WTC11 (cell line): ENCODE measurements around the gene ABL1. TPM values are rescaled to one million over a fixed set of nuclear protein-coding genes. Genes with fewer than 3 reads are reported as not detected.

Source experiments
- ATAC-seq: fragments of 200-7000 bp; cut with Tn5 transposase; 2 replicates; pipeline ENCODE4 v1.10.0; 2021; ENCODE audit warnings: mild to moderate bottlenecking, moderate library complexity
- CTCF ChIA-PET: fragments of 300-600 bp; sonication (Branson Sonifier 250); formaldehyde crosslinking; loops from one replicate; lab custom pipeline; 2021; ENCODE audit warnings: antibody characterized with exemption; lab: Charles Lee
- POLR2A ChIA-PET: fragments of 350-600 bp; sonication (Branson Sonifier 250); formaldehyde crosslinking; loops from one replicate; lab custom pipeline; 2021; ENCODE audit warnings: antibody characterized with exemption; lab: Charles Lee
- DNase-seq: peaks from one replicate; pipeline ENCODE4 v3.0.0; 2021; ENCODE audit warnings: low spot score
- H3K27ac Mint-ChIP-seq: 2 replicates; pipeline ENCODE4 v1.8.0; 2021; ENCODE audit warnings: mixed read lengths
- H3K27me3 Mint-ChIP-seq: 2 replicates; pipeline ENCODE4 v1.8.0; 2021; ENCODE audit warnings: low read depth, mild to moderate bottlenecking, moderate library complexity, mixed read lengths
- H3K36me3 Mint-ChIP-seq: 2 replicates; pipeline ENCODE4 v1.8.0; 2021; ENCODE audit warnings: mixed read lengths
- H3K4me1 Mint-ChIP-seq: 2 replicates; pipeline ENCODE4 v1.8.0; 2022; ENCODE audit warnings: mixed read lengths
- H3K4me3 Mint-ChIP-seq: 2 replicates; pipeline ENCODE4 v1.8.0; 2021; ENCODE audit warnings: mild to moderate bottlenecking, moderate library complexity, mixed read lengths
- H3K9me3 Mint-ChIP-seq: 2 replicates; pipeline ENCODE4 v1.8.0; 2021; ENCODE audit warnings: mixed read lengths
- ELF4 ChIP-seq: sonication (generic); formaldehyde crosslinking; IDR thresholded peaks from 2 replicates; pipeline ENCODE4 v1.8.1; 2022; ENCODE audit warnings: low read depth, mild to moderate bottlenecking, moderate library complexity, missing genetic modification reagents
- ESRRA ChIP-seq: sonication (generic); formaldehyde crosslinking; IDR thresholded peaks from 2 replicates; pipeline ENCODE4 v1.8.1; 2022; ENCODE audit warnings: mild to moderate bottlenecking, missing genetic modification reagents, borderline replicate concordance
- FOXK1 ChIP-seq: sonication (generic); formaldehyde crosslinking; IDR thresholded peaks from 2 replicates; pipeline ENCODE4 v1.8.0; 2022; ENCODE audit warnings: mild to moderate bottlenecking, moderate library complexity, missing genetic modification reagents
- HMGA2 ChIP-seq: fragments of 250-450 bp; sonication (Bioruptor Pico); IDR thresholded peaks from 2 replicates; pipeline ENCODE4 v1.4.0; 2021; ENCODE audit warnings: mild to moderate bottlenecking, moderate library complexity
- KAT7 ChIP-seq: sonication (generic); formaldehyde crosslinking; IDR thresholded peaks from 2 replicates; pipeline ENCODE4 v1.8.1; 2023; ENCODE audit warnings: missing genetic modification reagents, mild to moderate bottlenecking, borderline replicate concordance
- NFYB ChIP-seq: sonication (generic); formaldehyde crosslinking; conservative IDR thresholded peaks from 2 replicates; pipeline ENCODE4 v1.8.0; 2022; ENCODE audit warnings: low read depth, missing genetic modification reagents
- NR2C2 ChIP-seq: sonication (generic); formaldehyde crosslinking; IDR thresholded peaks from 2 replicates; pipeline ENCODE4 v1.8.0; 2022; ENCODE audit warnings: mild to moderate bottlenecking, missing genetic modification reagents
- OVOL2 ChIP-seq: fragments of 250-450 bp; sonication (Bioruptor Pico); IDR thresholded peaks from 2 replicates; pipeline ENCODE4 v1.9.0; 2021; ENCODE audit warnings: mild to moderate bottlenecking, borderline replicate concordance
- ZNF232 ChIP-seq: sonication (generic); formaldehyde crosslinking; IDR thresholded peaks from 2 replicates; pipeline ENCODE4 v1.8.0; 2022; ENCODE audit warnings: mild to moderate bottlenecking, missing genetic modification reagents
- total RNA-seq: library from RNA; stranded (reverse); gene quantifications from 3 replicates; pipeline ENCODE4 v1.2.3, GENCODE V29; 2021
- TF ChIP-seq, protein P1 (sequence below): sonication (generic); formaldehyde crosslinking; IDR thresholded peaks from 2 replicates; pipeline ENCODE4 v1.8.1; 2023; ENCODE audit warnings: mild to moderate bottlenecking, moderate library complexity, missing genetic modification reagents
- TF ChIP-seq, protein P2 (sequence below): sonication (generic); formaldehyde crosslinking; IDR thresholded peaks from 2 replicates; pipeline ENCODE4 v1.8.1; 2022; ENCODE audit warnings: low read depth, mild to moderate bottlenecking, moderate library complexity, missing genetic modification reagents, borderline replicate concordance
- TF ChIP-seq, protein P3 (sequence below): sonication (generic); formaldehyde crosslinking; IDR thresholded peaks from 2 replicates; pipeline ENCODE4 v1.8.1; 2023; ENCODE audit warnings: mild to moderate bottlenecking, missing genetic modification reagents, borderline replicate concordance
- TF ChIP-seq, protein P4 (sequence below): fragments of 250-450 bp; sonication (Bioruptor Pico); IDR thresholded peaks from 2 replicates; pipeline ENCODE4 v1.9.0; 2021; ENCODE audit warnings: mild to moderate bottlenecking
- TF ChIP-seq, protein P5 (sequence below): sonication (generic); formaldehyde crosslinking; IDR thresholded peaks from 2 replicates; pipeline ENCODE4 v1.8.1; 2023; ENCODE audit warnings: mild to moderate bottlenecking, missing genetic modification reagents, moderate library complexity
- TF ChIP-seq, protein P6 (sequence below): sonication (generic); formaldehyde crosslinking; IDR thresholded peaks from 2 replicates; pipeline ENCODE4 v1.8.1; 2022; ENCODE audit warnings: low read depth, missing genetic modification reagents, borderline replicate concordance
- TF ChIP-seq, protein P7 (sequence below): fragments of 200-600 bp; IDR thresholded peaks from 2 replicates; pipeline ENCODE4 v1.8.0; 2022; ENCODE audit warnings: antibody characterized with exemption

Gene ABL1
- total RNA-seq, 1 experiment from 2014 or later: 104 TPM

DNA sequence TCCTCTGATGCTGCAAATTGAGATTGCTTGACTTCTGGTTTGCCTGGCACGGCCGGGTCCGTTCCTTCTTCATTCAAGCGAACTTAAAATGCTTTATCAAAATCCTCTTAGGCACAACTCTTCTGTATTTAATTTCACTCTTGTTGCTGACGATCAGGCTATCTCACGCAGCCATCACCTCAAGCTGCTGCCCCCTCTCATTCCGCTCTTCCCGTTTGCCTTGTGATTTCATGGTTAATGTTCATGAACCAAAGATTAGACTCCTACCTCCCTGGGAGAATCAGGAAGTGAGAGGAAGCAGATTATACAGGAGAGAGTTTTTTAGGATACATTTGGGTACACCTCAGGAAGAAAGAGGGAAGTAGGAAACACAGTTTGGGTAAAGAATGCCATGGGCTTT, 38.9 kb downstream of the ABL1 start:
- no peak overlapping the region for H3K27ac Mint-ChIP-seq
- no peak overlapping the region for H3K4me3 Mint-ChIP-seq
- no peaks in the 10 kb centered on the region for H3K9me3 Mint-ChIP-seq
- no peak for DNase-seq
- POLR2A ChIA-PET: no interaction called here
- TF ChIP-seq NR2C2 (no peak), NFYB (CRISPR knock-in tag) (no peak), KAT7 (no peak), FOXK1 (CRISPR knock-in tag) (no peak), ELF4 (no peak), OVOL2 (CRISPR knock-in tag) (no peak), ZNF232 (CRISPR knock-in tag) (no peak), HMGA2 (CRISPR knock-in tag) (no peak), ESRRA (no peak)
- TF ChIP-seq, protein P1, sequence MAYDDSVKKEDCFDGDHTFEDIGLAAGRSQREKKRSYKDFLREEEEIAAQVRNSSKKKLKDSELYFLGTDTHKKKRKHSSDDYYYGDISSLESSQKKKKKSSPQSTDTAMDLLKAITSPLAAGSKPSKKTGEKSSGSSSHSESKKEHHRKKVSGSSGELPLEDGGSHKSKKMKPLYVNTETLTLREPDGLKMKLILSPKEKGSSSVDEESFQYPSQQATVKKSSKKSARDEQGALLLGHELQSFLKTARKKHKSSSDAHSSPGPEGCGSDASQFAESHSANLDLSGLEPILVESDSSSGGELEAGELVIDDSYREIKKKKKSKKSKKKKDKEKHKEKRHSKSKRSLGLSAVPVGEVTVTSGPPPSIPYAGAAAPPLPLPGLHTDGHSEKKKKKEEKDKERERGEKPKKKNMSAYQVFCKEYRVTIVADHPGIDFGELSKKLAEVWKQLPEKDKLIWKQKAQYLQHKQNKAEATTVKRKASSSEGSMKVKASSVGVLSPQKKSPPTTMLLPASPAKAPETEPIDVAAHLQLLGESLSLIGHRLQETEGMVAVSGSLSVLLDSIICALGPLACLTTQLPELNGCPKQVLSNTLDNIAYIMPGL (CRISPR knock-in tag): no peak
- TF ChIP-seq, protein P2, sequence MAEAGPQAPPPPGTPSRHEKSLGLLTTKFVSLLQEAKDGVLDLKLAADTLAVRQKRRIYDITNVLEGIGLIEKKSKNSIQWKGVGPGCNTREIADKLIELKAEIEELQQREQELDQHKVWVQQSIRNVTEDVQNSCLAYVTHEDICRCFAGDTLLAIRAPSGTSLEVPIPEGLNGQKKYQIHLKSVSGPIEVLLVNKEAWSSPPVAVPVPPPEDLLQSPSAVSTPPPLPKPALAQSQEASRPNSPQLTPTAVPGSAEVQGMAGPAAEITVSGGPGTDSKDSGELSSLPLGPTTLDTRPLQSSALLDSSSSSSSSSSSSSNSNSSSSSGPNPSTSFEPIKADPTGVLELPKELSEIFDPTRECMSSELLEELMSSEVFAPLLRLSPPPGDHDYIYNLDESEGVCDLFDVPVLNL (CRISPR knock-in tag): no peak
- TF ChIP-seq, protein P3, sequence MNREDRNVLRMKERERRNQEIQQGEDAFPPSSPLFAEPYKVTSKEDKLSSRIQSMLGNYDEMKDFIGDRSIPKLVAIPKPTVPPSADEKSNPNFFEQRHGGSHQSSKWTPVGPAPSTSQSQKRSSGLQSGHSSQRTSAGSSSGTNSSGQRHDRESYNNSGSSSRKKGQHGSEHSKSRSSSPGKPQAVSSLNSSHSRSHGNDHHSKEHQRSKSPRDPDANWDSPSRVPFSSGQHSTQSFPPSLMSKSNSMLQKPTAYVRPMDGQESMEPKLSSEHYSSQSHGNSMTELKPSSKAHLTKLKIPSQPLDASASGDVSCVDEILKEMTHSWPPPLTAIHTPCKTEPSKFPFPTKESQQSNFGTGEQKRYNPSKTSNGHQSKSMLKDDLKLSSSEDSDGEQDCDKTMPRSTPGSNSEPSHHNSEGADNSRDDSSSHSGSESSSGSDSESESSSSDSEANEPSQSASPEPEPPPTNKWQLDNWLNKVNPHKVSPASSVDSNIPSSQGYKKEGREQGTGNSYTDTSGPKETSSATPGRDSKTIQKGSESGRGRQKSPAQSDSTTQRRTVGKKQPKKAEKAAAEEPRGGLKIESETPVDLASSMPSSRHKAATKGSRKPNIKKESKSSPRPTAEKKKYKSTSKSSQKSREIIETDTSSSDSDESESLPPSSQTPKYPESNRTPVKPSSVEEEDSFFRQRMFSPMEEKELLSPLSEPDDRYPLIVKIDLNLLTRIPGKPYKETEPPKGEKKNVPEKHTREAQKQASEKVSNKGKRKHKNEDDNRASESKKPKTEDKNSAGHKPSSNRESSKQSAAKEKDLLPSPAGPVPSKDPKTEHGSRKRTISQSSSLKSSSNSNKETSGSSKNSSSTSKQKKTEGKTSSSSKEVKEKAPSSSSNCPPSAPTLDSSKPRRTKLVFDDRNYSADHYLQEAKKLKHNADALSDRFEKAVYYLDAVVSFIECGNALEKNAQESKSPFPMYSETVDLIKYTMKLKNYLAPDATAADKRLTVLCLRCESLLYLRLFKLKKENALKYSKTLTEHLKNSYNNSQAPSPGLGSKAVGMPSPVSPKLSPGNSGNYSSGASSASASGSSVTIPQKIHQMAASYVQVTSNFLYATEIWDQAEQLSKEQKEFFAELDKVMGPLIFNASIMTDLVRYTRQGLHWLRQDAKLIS: no peak
- TF ChIP-seq, protein P4, sequence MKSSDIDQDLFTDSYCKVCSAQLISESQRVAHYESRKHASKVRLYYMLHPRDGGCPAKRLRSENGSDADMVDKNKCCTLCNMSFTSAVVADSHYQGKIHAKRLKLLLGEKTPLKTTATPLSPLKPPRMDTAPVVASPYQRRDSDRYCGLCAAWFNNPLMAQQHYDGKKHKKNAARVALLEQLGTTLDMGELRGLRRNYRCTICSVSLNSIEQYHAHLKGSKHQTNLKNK (CRISPR knock-in tag): no peak
- TF ChIP-seq, protein P5, sequence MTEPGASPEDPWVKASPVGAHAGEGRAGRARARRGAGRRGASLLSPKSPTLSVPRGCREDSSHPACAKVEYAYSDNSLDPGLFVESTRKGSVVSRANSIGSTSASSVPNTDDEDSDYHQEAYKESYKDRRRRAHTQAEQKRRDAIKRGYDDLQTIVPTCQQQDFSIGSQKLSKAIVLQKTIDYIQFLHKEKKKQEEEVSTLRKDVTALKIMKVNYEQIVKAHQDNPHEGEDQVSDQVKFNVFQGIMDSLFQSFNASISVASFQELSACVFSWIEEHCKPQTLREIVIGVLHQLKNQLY (CRISPR knock-in tag): no peak
- TF ChIP-seq, protein P6, sequence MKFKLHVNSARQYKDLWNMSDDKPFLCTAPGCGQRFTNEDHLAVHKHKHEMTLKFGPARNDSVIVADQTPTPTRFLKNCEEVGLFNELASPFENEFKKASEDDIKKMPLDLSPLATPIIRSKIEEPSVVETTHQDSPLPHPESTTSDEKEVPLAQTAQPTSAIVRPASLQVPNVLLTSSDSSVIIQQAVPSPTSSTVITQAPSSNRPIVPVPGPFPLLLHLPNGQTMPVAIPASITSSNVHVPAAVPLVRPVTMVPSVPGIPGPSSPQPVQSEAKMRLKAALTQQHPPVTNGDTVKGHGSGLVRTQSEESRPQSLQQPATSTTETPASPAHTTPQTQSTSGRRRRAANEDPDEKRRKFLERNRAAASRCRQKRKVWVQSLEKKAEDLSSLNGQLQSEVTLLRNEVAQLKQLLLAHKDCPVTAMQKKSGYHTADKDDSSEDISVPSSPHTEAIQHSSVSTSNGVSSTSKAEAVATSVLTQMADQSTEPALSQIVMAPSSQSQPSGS (CRISPR knock-in tag): no peak
- TF ChIP-seq, protein P7, sequence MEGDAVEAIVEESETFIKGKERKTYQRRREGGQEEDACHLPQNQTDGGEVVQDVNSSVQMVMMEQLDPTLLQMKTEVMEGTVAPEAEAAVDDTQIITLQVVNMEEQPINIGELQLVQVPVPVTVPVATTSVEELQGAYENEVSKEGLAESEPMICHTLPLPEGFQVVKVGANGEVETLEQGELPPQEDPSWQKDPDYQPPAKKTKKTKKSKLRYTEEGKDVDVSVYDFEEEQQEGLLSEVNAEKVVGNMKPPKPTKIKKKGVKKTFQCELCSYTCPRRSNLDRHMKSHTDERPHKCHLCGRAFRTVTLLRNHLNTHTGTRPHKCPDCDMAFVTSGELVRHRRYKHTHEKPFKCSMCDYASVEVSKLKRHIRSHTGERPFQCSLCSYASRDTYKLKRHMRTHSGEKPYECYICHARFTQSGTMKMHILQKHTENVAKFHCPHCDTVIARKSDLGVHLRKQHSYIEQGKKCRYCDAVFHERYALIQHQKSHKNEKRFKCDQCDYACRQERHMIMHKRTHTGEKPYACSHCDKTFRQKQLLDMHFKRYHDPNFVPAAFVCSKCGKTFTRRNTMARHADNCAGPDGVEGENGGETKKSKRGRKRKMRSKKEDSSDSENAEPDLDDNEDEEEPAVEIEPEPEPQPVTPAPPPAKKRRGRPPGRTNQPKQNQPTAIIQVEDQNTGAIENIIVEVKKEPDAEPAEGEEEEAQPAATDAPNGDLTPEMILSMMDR: no peak
- peaks cover 65% of the 10 kb centered on the region for H3K36me3 Mint-ChIP-seq
- H3K4me1 Mint-ChIP-seq: no peaks in the 10 kb centered on the region
- no peak for ATAC-seq
- CTCF ChIA-PET: no interaction called here
- H3K27me3 Mint-ChIP-seq: no peaks in the 10 kb centered on the region
